HEK293 (cell line): Measurements from ENCODE around the gene LAMA5.

Source experiments
- EGR2 ChIP-seq: fragments of 450-650 bp; formaldehyde crosslinking; IDR thresholded peaks from 2 replicates; pipeline ENCODE4 v1.5.1; 2016; ENCODE audit warnings: low read depth, missing biosample characterization, missing genetic modification characterization
- FEZF1 ChIP-seq: fragments of 450-650 bp; formaldehyde crosslinking; IDR thresholded peaks from 2 replicates; pipeline ENCODE4 v1.5.1; 2016; ENCODE audit warnings: missing biosample characterization, missing genetic modification characterization
- GLI4 ChIP-seq: fragments of 450-650 bp; formaldehyde crosslinking; IDR thresholded peaks from 2 replicates; pipeline ENCODE4 v1.5.1; 2016; ENCODE audit warnings: missing biosample characterization, missing genetic modification characterization
- KLF16 ChIP-seq: fragments of 450-650 bp; formaldehyde crosslinking; IDR thresholded peaks from 2 replicates; pipeline ENCODE4 v1.5.1; 2017; ENCODE audit warnings: missing biosample characterization, missing genetic modification characterization
- OSR2 ChIP-seq: fragments of 450-650 bp; formaldehyde crosslinking; IDR thresholded peaks from 2 replicates; pipeline ENCODE4 v1.5.1; 2016; ENCODE audit warnings: missing biosample characterization, missing genetic modification characterization
- PATZ1 ChIP-seq: fragments of 450-650 bp; formaldehyde crosslinking; IDR thresholded peaks from 2 replicates; pipeline ENCODE4 v1.5.1; 2016; ENCODE audit warnings: missing biosample characterization, missing genetic modification characterization
- SALL2 ChIP-seq: fragments of 450-650 bp; formaldehyde crosslinking; IDR thresholded peaks from 2 replicates; pipeline ENCODE4 v1.5.0; 2017; ENCODE audit warnings: missing biosample characterization, mild to moderate bottlenecking, missing genetic modification characterization, borderline replicate concordance
- TSHZ1 ChIP-seq: fragments of 450-650 bp; formaldehyde crosslinking; IDR thresholded peaks from 2 replicates; pipeline ENCODE4 v1.5.1; 2016; ENCODE audit warnings: missing biosample characterization, missing genetic modification characterization, borderline replicate concordance
- YY1 ChIP-seq: fragments of 450-650 bp; formaldehyde crosslinking; IDR thresholded peaks from 2 replicates; pipeline ENCODE4 v1.5.1; 2018; ENCODE audit warnings: missing biosample characterization, missing genetic modification characterization
- YY2 ChIP-seq: fragments of 450-650 bp; formaldehyde crosslinking; IDR thresholded peaks from 2 replicates; pipeline ENCODE4 v1.5.1; 2016; ENCODE audit warnings: missing biosample characterization, missing genetic modification characterization
- ZBTB49 ChIP-seq: fragments of 450-650 bp; formaldehyde crosslinking; IDR thresholded peaks from 2 replicates; pipeline ENCODE4 v1.5.1; 2016; ENCODE audit warnings: missing biosample characterization, missing genetic modification characterization, low read depth
- ZFP3 ChIP-seq: fragments of 450-650 bp; formaldehyde crosslinking; IDR thresholded peaks from 2 replicates; pipeline ENCODE4 v1.5.1; 2016; ENCODE audit warnings: low read depth, missing biosample characterization, missing genetic modification characterization
- ZFP69B ChIP-seq: fragments of 450-650 bp; formaldehyde crosslinking; IDR thresholded peaks from 2 replicates; pipeline ENCODE4 v1.5.1; 2016; ENCODE audit warnings: missing biosample characterization, missing genetic modification characterization
- ZNF121 ChIP-seq: fragments of 450-650 bp; formaldehyde crosslinking; IDR thresholded peaks from 2 replicates; pipeline ENCODE4 v1.5.1; 2016; ENCODE audit warnings: missing biosample characterization, missing genetic modification characterization
- ZNF133 ChIP-seq: fragments of 450-650 bp; formaldehyde crosslinking; IDR thresholded peaks from 2 replicates; pipeline ENCODE4 v1.5.1; 2016; ENCODE audit warnings: missing biosample characterization, missing genetic modification characterization
- ZNF174 ChIP-seq: fragments of 450-650 bp; formaldehyde crosslinking; IDR thresholded peaks from 2 replicates; pipeline ENCODE4 v1.5.0; 2017; ENCODE audit warnings: missing biosample characterization, mild to moderate bottlenecking, missing genetic modification characterization
- ZNF239 ChIP-seq: fragments of 450-650 bp; formaldehyde crosslinking; IDR thresholded peaks from 2 replicates; pipeline ENCODE4 v1.5.1; 2016; ENCODE audit warnings: missing biosample characterization, missing genetic modification characterization
- ZNF350 ChIP-seq: fragments of 450-650 bp; formaldehyde crosslinking; IDR thresholded peaks from 2 replicates; pipeline ENCODE4 v1.5.0; 2017; ENCODE audit warnings: missing biosample characterization, mild to moderate bottlenecking, missing genetic modification characterization
- ZNF362 ChIP-seq: fragments of 450-650 bp; formaldehyde crosslinking; IDR thresholded peaks from 2 replicates; pipeline ENCODE4 v1.5.1; 2016; ENCODE audit warnings: missing biosample characterization, missing genetic modification characterization
- ZNF391 ChIP-seq: fragments of 450-650 bp; formaldehyde crosslinking; IDR thresholded peaks from 2 replicates; pipeline ENCODE4 v1.5.1; 2016; ENCODE audit warnings: low read depth, missing biosample characterization, missing genetic modification characterization, borderline replicate concordance
- ZNF48 ChIP-seq: fragments of 450-650 bp; formaldehyde crosslinking; IDR thresholded peaks from 2 replicates; pipeline ENCODE4 v1.5.1; 2016; ENCODE audit warnings: missing biosample characterization, missing genetic modification characterization
- ZNF518A ChIP-seq: fragments of 450-650 bp; formaldehyde crosslinking; conservative IDR thresholded peaks from 2 replicates; pipeline ENCODE4 v1.5.1; 2016; ENCODE audit warnings: low read depth, missing biosample characterization, missing genetic modification characterization
- ZNF600 ChIP-seq: fragments of 450-650 bp; formaldehyde crosslinking; IDR thresholded peaks from 2 replicates; pipeline ENCODE4 v1.5.1; 2016; ENCODE audit warnings: missing biosample characterization, missing genetic modification characterization
- ZNF623 ChIP-seq: fragments of 450-650 bp; formaldehyde crosslinking; IDR thresholded peaks from 2 replicates; pipeline ENCODE4 v1.5.1; 2016; ENCODE audit warnings: missing biosample characterization, missing genetic modification characterization
- ZNF664 ChIP-seq: fragments of 450-650 bp; formaldehyde crosslinking; IDR thresholded peaks from 2 replicates; pipeline ENCODE4 v1.5.1; 2016; ENCODE audit warnings: missing biosample characterization, missing genetic modification characterization
- ZSCAN30 ChIP-seq: fragments of 450-650 bp; IDR thresholded peaks from 2 replicates; pipeline ENCODE4 v1.5.1; 2018; ENCODE audit warnings: missing biosample characterization, mild to moderate bottlenecking, missing genetic modification characterization, moderate library complexity

The LAMA5 gene

GRCh38 chr20:62407221-62407992 lies 40.3 kb upstream of the LAMA5 start, which contains the start of gene CABLES2 (continued):
- no peak for TF ChIP-seq ZNF133 (tag by site-specific recombination)
- TF ChIP-seq ZNF623 (tag by site-specific recombination) = 0 out of 2 replicates have a peak, but pooled peaks have one; percentile 23
- TF ChIP-seq ZNF518A (tag by site-specific recombination) = no peak
- peak; percentile 78 for TF ChIP-seq YY1 (tag by site-specific recombination)
- TF ChIP-seq EGR2 = peak; percentile 67
- peak; percentile 72; the same call in 1 of the 2 replicates for TF ChIP-seq ZNF121 (tag by site-specific recombination)
- TF ChIP-seq SALL2 (tag by site-specific recombination) = no peak
- TF ChIP-seq GLI4 (tag by site-specific recombination) = no peak
- TF ChIP-seq OSR2 (tag by site-specific recombination) = peak; percentile 26; the same call in 1 of the 2 replicates
- peak; percentile 81 for TF ChIP-seq PATZ1 (tag by site-specific recombination)
- TF ChIP-seq TSHZ1 (tag by site-specific recombination) = peak; percentile 64; the same call in 1 of the 2 replicates
- TF ChIP-seq FEZF1 = no peak
- TF ChIP-seq ZSCAN30 = peak; percentile 88
- TF ChIP-seq ZNF174 (tag by site-specific recombination) = no peak
- TF ChIP-seq ZNF362 (tag by site-specific recombination) = no peak
- peak; percentile 97 for TF ChIP-seq KLF16
- no peak for TF ChIP-seq ZNF350
- TF ChIP-seq ZNF391 (tag by site-specific recombination) = peak; percentile 94
- TF ChIP-seq ZNF239 (tag by site-specific recombination) = no peak
- TF ChIP-seq YY2 (tag by site-specific recombination) = peak; percentile 71; the same call in 1 of the 2 replicates
- peak; percentile 87 for TF ChIP-seq ZFP69B (tag by site-specific recombination)
- TF ChIP-seq ZNF664 (tag by site-specific recombination) = no peak
- TF ChIP-seq ZFP3 = no peak
- TF ChIP-seq ZNF48 (tag by site-specific recombination) = no peak
- TF ChIP-seq ZNF600 (tag by site-specific recombination) = peak; percentile 86
- TF ChIP-seq ZBTB49 (tag by site-specific recombination) = no peak
